Stomach (tissue), 9 donors: ENCODE results near the gene MED13L. TPM values are rescaled to one million over a fixed set of nuclear protein-coding genes. Genes with fewer than 3 reads are reported as not detected.

Experiments used
- DNase-seq, 2 donors: peaks; one replicate each; pipeline versions ENCODE4 v3.0.0 to v3.0.0-alpha.2; 2013 to 2019
- H3K27ac ChIP-seq, 5 donors: fragments of 200-600 bp in 4 of 5; sonication (generic) in 4 of 5; one replicate each; pipeline ENCODE4 v1.5.1; 2013 to 2019; ENCODE audit warnings: mild to moderate bottlenecking in 1 of 5, moderate library complexity in 1 of 5
- H3K27me3 ChIP-seq, 3 donors: fragments of 200-600 bp; sonication (generic); one replicate each; pipeline ENCODE4 v1.5.1; 2017 to 2019; ENCODE audit warnings: mixed run types in 1 of 3
- H3K36me3 ChIP-seq, 4 donors: fragments of 200-600 bp; sonication (generic); 1 replicate in 3 of 4; 2 replicates in 1 of 4; pipeline ENCODE4 v1.5.1; 2016 to 2019
- H3K4me1 ChIP-seq, 4 donors: fragments of 200-600 bp; sonication (generic); one replicate each; pipeline ENCODE4 v1.5.1; 2016 to 2019
- H3K4me3 ChIP-seq, 4 donors: fragments of 200-600 bp; sonication (generic) in 3 of 4; one replicate each; pipeline ENCODE4 v1.5.1; 2016 to 2019; ENCODE audit warnings: mild to moderate bottlenecking in 1 of 4
- H3K9me3 ChIP-seq, 4 donors: fragments of 200-600 bp; sonication (generic); one replicate each; pipeline ENCODE4 v1.5.1; 2016 to 2019
- EP300 ChIP-seq: sonication (generic); formaldehyde crosslinking; IDR thresholded peaks from one replicate; pipeline ENCODE4 v1.6.1; 2017; ENCODE audit warnings: antibody characterized with exemption
- POLR2A ChIP-seq, 4 donors: fragments of 450-650 bp; IDR thresholded peaks; one replicate each; pipeline ENCODE4 v1.6.1; 2016; ENCODE audit warnings: antibody characterized with exemption in 4 of 4, control low read depth in 2 of 4, mild to moderate bottlenecking in 1 of 4, moderate library complexity in 1 of 4
- POLR2AphosphoS5 ChIP-seq, 3 donors: sonication (generic); formaldehyde crosslinking; IDR thresholded peaks; one replicate each; pipeline ENCODE4 v1.6.1; 2016; ENCODE audit warnings: antibody characterized with exemption in 3 of 3
- WGBS, 5 donors: extraction: QIAGEN DNeasy Blood & Tissue Kit in 3 of 5; methylation state at CpG; one replicate each; pipeline versions ENCODE4 v1.1.5 to v1.1.7; 2013 to 2018; 5-methylcytosine and 5-hydroxymethylcytosine counted together
- intact Hi-C: fragments of 100-400 bp; cut with DNase I; formaldehyde crosslinking; loops from one replicate; pipeline ENCODE4 v1.15.1; 2023; ENCODE audit warnings: low total_unique reads
- polyA plus RNA-seq, 3 donors: library from polyadenylated mRNA; stranded (reverse); fragments of 200-250 nt; gene quantifications; one replicate each; pipeline ENCODE4 v1.2.3, GENCODE V29; 2013
- total RNA-seq, 5 donors: library from RNA; depleted of rRNA; stranded (reverse); fragments of >200 nt; gene quantifications; one replicate each; pipeline versions ENCODE4 v1.1.0 to v1.2.3, GENCODE V29; 2014 to 2016
- TF ChIP-seq, protein P1 (sequence below), 7 experiments: fragments of 450-650 bp in 4 of 7; fragments of 200-600 bp in 3 of 7; sonication (generic) in 3 of 7; IDR thresholded peaks; one replicate each; pipeline ENCODE4 v1.5.1; 2016 to 2019; ENCODE audit warnings: antibody characterized with exemption in 7 of 7, control low read depth in 2 of 7, mild to moderate bottlenecking in 1 of 7
- donor health status: healthy with polysubstance abuse.
- donor health status: Bipolar disorder and iron deficiency.
- donor health status: healthy.

The MED13L gene
- total and polyA plus RNA-seq, 8 donors, result 10.4 to 305 (median 72.7) TPM

DNA sequence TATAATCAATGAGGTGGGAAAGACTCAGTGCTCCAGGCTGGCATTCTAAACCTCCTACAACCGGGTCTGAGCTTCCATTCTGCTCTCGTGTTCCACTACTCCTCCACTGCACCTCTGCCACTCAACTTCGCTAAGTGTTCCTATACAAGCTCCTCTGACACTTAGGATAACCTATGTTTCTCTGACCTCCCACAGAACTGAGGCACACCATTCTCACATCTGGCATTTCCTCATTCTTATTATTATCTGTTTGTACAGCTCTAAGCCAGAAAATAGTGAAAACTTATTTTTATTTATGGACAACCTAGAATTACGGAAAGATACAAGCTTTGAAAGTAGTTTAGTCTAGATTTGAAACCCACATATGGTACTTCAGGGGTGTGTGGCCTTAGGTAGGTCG is 127.0 kb downstream of the MED13L start:
- Histone ChIP-seq H3K4me1 (peaks cover 20 to 82% (median 53%) of the 10 kb centered on the region in 4 donors), H3K4me3 (no peak overlapping the region), H3K27ac (no peak overlapping the region), H3K9me3 (no peaks in the 10 kb centered on the region), H3K27me3 (no peaks in the 10 kb centered on the region), H3K36me3 (no peaks in the 10 kb centered on the region)
- DNase-seq, result no peak
- TF ChIP-seq POLR2AphosphoS5 (IDR thresholded peaks at IDR 0.05) (no peak), POLR2A (IDR thresholded peaks at IDR 0.05) (no peak), EP300 (no peak)
- TF ChIP-seq, protein P1, sequence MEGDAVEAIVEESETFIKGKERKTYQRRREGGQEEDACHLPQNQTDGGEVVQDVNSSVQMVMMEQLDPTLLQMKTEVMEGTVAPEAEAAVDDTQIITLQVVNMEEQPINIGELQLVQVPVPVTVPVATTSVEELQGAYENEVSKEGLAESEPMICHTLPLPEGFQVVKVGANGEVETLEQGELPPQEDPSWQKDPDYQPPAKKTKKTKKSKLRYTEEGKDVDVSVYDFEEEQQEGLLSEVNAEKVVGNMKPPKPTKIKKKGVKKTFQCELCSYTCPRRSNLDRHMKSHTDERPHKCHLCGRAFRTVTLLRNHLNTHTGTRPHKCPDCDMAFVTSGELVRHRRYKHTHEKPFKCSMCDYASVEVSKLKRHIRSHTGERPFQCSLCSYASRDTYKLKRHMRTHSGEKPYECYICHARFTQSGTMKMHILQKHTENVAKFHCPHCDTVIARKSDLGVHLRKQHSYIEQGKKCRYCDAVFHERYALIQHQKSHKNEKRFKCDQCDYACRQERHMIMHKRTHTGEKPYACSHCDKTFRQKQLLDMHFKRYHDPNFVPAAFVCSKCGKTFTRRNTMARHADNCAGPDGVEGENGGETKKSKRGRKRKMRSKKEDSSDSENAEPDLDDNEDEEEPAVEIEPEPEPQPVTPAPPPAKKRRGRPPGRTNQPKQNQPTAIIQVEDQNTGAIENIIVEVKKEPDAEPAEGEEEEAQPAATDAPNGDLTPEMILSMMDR (IDR thresholded peaks at IDR 0.05), result no peak
- WGBS, 5 donors, result 87 to 90% (median 88%) methylated on average over 5 of the region's 5 CpGs
- intact Hi-C loops, result no loop called here

GRCh38 chr12:116150001-116150400 is 127.5 kb downstream of the MED13L start:
- Histone ChIP-seq H3K27ac (no peak overlapping the region), H3K9me3 (no peaks in the 10 kb centered on the region), H3K36me3 (no peaks in the 10 kb centered on the region), H3K4me1 (peaks cover 22 to 86% (median 53%) of the 10 kb centered on the region in 4 donors), H3K27me3 (no peaks in the 10 kb centered on the region), H3K4me3 (no peak overlapping the region)
- DNase-seq, result no peak
- WGBS, 5 donors, result 40 to 59% (median 52%) methylated on average over 4 of the region's 4 CpGs
- TF ChIP-seq POLR2AphosphoS5 (IDR thresholded peaks at IDR 0.05) (no peak), POLR2A (IDR thresholded peaks at IDR 0.05) (no peak), EP300 (no peak)
- TF ChIP-seq, protein P1 (IDR thresholded peaks at IDR 0.05), result no peak
- intact Hi-C loops, result no loop called here

DNA sequence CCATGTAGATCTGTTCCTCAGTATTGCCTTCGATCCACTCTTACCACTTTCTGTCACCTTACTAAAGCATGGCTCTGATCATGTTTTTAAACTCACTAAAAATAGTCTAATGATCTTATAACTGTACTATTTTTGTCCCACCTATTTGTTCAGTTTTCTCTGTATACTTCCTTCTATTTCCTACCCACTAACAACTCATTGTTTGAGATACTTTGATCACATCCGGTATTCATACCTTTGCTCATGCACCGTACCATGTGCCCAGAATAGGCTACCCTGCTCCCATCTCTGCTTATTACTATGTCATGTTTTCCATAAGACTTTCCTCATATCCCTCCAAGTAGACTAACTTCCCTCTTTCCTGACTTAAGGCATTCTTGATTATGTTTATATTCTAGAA is 128.6 kb downstream of the MED13L start:
- Histone ChIP-seq H3K9me3 (no peaks in the 10 kb centered on the region), H3K4me1 (peaks cover 30 to 92% (median 58%) of the 10 kb centered on the region in 4 donors), H3K4me3 (no peak overlapping the region), H3K27me3 (no peaks in the 10 kb centered on the region), H3K27ac (no peak overlapping the region), H3K36me3 (no peaks in the 10 kb centered on the region)
- 47 to 68% (median 59%) methylated on average over 3 of the region's 3 CpGs for WGBS, 5 donors
- intact Hi-C loops, result no loop called here
- no peak for TF ChIP-seq EP300
- DNase-seq, result no peak

GRCh38 chr12:116146386-116146785 is 131.1 kb downstream of the MED13L start:
- H3K36me3 ChIP-seq, result no peaks in the 10 kb centered on the region
- H3K4me3 ChIP-seq, result no peak overlapping the region
- 92 to 96% (median 93%) methylated on average over 8 of the region's 8 CpGs for WGBS, 5 donors
- no peaks in the 10 kb centered on the region for H3K9me3 ChIP-seq
- intact Hi-C loops, result no loop called here
- H3K27me3 ChIP-seq, result no peaks in the 10 kb centered on the region
- TF ChIP-seq POLR2AphosphoS5 (IDR thresholded peaks at IDR 0.05) (no peak), EP300 (no peak), POLR2A (IDR thresholded peaks at IDR 0.05) (no peak)
- TF ChIP-seq, protein P1 (IDR thresholded peaks at IDR 0.05), result no peak
- peaks cover 39 to 92% (median 67%) of the 10 kb centered on the region in 4 donors for H3K4me1 ChIP-seq
- DNase-seq, result no peak
- H3K27ac ChIP-seq, result no peak overlapping the region

DNA sequence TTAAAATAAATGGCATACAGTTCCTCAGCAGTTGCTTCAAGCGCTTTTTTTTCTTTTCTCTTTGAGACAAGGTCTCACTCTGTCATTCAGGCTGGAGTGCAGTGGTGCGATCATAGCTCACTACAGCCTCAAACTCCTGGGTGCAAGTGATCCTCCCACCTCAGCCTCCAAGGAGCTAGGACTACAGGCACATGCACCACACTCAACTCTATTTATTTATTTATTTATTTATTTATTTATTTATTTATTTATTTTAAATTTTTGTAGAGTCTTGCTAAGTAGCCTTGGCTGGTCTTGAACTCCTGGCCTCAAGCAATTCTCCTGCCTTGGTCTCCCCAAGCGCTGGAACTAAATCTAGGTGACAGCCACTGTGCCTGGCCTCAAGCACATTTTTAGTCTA is 132.0 kb downstream of the MED13L start:
- no peak for DNase-seq
- Histone ChIP-seq H3K36me3 (no peaks in the 10 kb centered on the region), H3K4me3 (no peak overlapping the region), H3K9me3 (no peaks in the 10 kb centered on the region), H3K27me3 (no peaks in the 10 kb centered on the region), H3K4me1 (peaks cover 39 to 93% (median 67%) of the 10 kb centered on the region in 4 donors), H3K27ac (no peak overlapping the region)
- TF ChIP-seq EP300 (no peak), POLR2AphosphoS5 (IDR thresholded peaks at IDR 0.05) (no peak), POLR2A (IDR thresholded peaks at IDR 0.05) (no peak)
- TF ChIP-seq, protein P1 (IDR thresholded peaks at IDR 0.05), result no peak
- intact Hi-C loops, result no loop called here
- 94 to 98% (median 97%) methylated on average over 3 of the region's 3 CpGs for WGBS, 5 donors
